WTC11 (cell line): ENCODE data around the gene SLC9A2.

Experiments
- CTCF ChIP-seq: fragments of 200-600 bp; IDR thresholded peaks from 2 replicates; pipeline ENCODE4 v1.8.0; 2022; ENCODE audit warnings: antibody characterized with exemption
- ETV6 ChIP-seq: sonication (generic); formaldehyde crosslinking; IDR thresholded peaks from 2 replicates; pipeline ENCODE4 v1.8.1; 2022; ENCODE audit warnings: mild to moderate bottlenecking, missing genetic modification reagents
- FOXK1 ChIP-seq: sonication (generic); formaldehyde crosslinking; IDR thresholded peaks from 2 replicates; pipeline ENCODE4 v1.8.0; 2022; ENCODE audit warnings: mild to moderate bottlenecking, moderate library complexity, missing genetic modification reagents
- FOXP1 ChIP-seq: sonication (generic); formaldehyde crosslinking; IDR thresholded peaks from 2 replicates; pipeline ENCODE4 v1.8.0; 2022; ENCODE audit warnings: missing genetic modification reagents, mild to moderate bottlenecking, moderate library complexity, borderline replicate concordance
- JUN ChIP-seq: sonication (generic); formaldehyde crosslinking; IDR thresholded peaks from 2 replicates; pipeline ENCODE4 v1.8.0; 2023; ENCODE audit warnings: mild to moderate bottlenecking, missing genetic modification reagents
- MAX ChIP-seq: sonication (generic); formaldehyde crosslinking; IDR thresholded peaks from 2 replicates; pipeline ENCODE4 v1.8.0; 2022; ENCODE audit warnings: mild to moderate bottlenecking, missing genetic modification reagents
- MXD4 ChIP-seq: fragments of 250-450 bp; sonication (Bioruptor Pico); IDR thresholded peaks from 2 replicates; pipeline ENCODE4 v1.8.0; 2021; ENCODE audit warnings: mild to moderate bottlenecking, moderate library complexity, borderline replicate concordance
- NR1H2 ChIP-seq: sonication (generic); formaldehyde crosslinking; IDR thresholded peaks from 2 replicates; pipeline ENCODE4 v1.9.0; 2021; ENCODE audit warnings: mild to moderate bottlenecking, moderate library complexity, missing genetic modification reagents
- PRDM15 ChIP-seq: sonication (generic); formaldehyde crosslinking; IDR thresholded peaks from 2 replicates; pipeline ENCODE4 v1.8.0; 2022; ENCODE audit warnings: missing genetic modification reagents
- ZNF219 ChIP-seq: sonication (generic); formaldehyde crosslinking; IDR thresholded peaks from 2 replicates; pipeline ENCODE4 v1.8.0; 2023; ENCODE audit warnings: missing genetic modification reagents, mild to moderate bottlenecking, borderline replicate concordance
- ZNF396 ChIP-seq: fragments of 250-450 bp; sonication (Bioruptor Pico); IDR thresholded peaks from 2 replicates; pipeline ENCODE4 v1.8.0; 2021; ENCODE audit warnings: mild to moderate bottlenecking, moderate library complexity, borderline replicate concordance
- TF ChIP-seq, protein P1 (sequence below): sonication (generic); formaldehyde crosslinking; IDR thresholded peaks from 2 replicates; pipeline ENCODE4 v1.8.0; 2023; ENCODE audit warnings: mild to moderate bottlenecking, missing genetic modification reagents

DNA sequence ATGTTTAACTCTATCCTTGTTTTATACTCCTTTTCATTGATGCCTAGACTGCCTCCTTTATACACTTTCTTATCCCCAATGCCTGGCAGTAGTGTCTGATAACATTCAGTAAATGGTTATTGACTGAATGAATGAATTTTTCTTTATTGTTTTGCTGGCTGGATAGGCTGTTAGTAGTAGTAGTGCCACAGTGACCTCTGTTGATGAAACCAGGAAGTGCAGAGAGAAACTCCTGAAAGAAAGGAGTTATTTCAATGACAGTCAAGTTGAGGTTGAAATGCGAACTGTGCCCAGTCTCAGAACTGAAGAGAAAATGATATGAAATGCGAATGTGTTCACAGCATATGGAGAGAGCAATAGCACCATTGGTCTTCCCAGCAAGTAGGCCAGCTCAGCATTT lies 26.8 kb upstream of the SLC9A2 start:
- TF ChIP-seq ZNF219 (CRISPR knock-in tag) (no peak), NR1H2 (CRISPR knock-in tag) (no peak), CTCF (peak; percentile 48; the same call in 1 of the 2 replicates), FOXK1 (CRISPR knock-in tag) (no peak), FOXP1 (CRISPR knock-in tag) (no peak), ETV6 (CRISPR knock-in tag) (no peak), ZNF396 (CRISPR knock-in tag) (no peak), MXD4 (no peak), MAX (CRISPR knock-in tag) (no peak), PRDM15 (no peak), JUN (no peak)
- TF ChIP-seq, protein P1, sequence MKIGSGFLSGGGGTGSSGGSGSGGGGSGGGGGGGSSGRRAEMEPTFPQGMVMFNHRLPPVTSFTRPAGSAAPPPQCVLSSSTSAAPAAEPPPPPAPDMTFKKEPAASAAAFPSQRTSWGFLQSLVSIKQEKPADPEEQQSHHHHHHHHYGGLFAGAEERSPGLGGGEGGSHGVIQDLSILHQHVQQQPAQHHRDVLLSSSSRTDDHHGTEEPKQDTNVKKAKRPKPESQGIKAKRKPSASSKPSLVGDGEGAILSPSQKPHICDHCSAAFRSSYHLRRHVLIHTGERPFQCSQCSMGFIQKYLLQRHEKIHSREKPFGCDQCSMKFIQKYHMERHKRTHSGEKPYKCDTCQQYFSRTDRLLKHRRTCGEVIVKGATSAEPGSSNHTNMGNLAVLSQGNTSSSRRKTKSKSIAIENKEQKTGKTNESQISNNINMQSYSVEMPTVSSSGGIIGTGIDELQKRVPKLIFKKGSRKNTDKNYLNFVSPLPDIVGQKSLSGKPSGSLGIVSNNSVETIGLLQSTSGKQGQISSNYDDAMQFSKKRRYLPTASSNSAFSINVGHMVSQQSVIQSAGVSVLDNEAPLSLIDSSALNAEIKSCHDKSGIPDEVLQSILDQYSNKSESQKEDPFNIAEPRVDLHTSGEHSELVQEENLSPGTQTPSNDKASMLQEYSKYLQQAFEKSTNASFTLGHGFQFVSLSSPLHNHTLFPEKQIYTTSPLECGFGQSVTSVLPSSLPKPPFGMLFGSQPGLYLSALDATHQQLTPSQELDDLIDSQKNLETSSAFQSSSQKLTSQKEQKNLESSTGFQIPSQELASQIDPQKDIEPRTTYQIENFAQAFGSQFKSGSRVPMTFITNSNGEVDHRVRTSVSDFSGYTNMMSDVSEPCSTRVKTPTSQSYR (CRISPR knock-in tag), result no peak
